Keratinocyte (primary cell): ENCODE data around the gene LINGO1. TPM values are rescaled to one million over a fixed set of nuclear protein-coding genes. Genes with fewer than 3 reads are reported as not detected.

Source experiments
- DNase-seq: peaks from one replicate; pipeline ENCODE4 v3.0.0-alpha.2; 2011; ENCODE audit warnings: low read depth, missing footprints, low spot score
- FAIRE-seq: peaks from 2 replicates; lab custom pipeline; 2011; peaks lifted over from hg19 to GRCh38; lab: Jason Lieb, UNC
- H2AFZ ChIP-seq: 2 replicates; pipeline ENCODE4 v1.6.0; 2012; ENCODE audit warnings: low read length, control low read depth, inconsistent platforms; ENCODE audit not compliant: control insufficient read depth
- H3K27ac ChIP-seq: 2 replicates; pipeline ENCODE4 v1.5.1; 2011; ENCODE audit warnings: low read length; ENCODE audit not compliant: control insufficient read depth, insufficient read depth
- H3K27me3 ChIP-seq: 3 replicates; pipeline ENCODE4 v1.6.0; 2011; ENCODE audit warnings: low read length; ENCODE audit not compliant: control insufficient read depth, insufficient read depth; ENCODE audit errors: extremely low read depth
- H3K36me3 ChIP-seq, 2 experiments: 2 replicates in 1 of 2; 3 replicates in 1 of 2; pipeline ENCODE4 v1.5.1; 2011; ENCODE audit warnings: low read length in 2 of 2, mild to moderate bottlenecking in 1 of 2; ENCODE audit not compliant: control insufficient read depth in 2 of 2, insufficient read depth in 2 of 2; ENCODE audit errors: extremely low read depth in 1 of 2
- H3K4me1 ChIP-seq: 3 replicates; pipeline ENCODE4 v1.5.1; 2011; ENCODE audit warnings: low read length; ENCODE audit not compliant: control insufficient read depth, insufficient read depth; ENCODE audit errors: extremely low read depth
- H3K4me2 ChIP-seq: 3 replicates; pipeline ENCODE4 v1.6.0; 2011; ENCODE audit warnings: low read depth, low read length; ENCODE audit not compliant: control insufficient read depth, insufficient read depth; ENCODE audit errors: extremely low read depth
- H3K4me3 ChIP-seq, 3 experiments: fragments of 200-600 bp in 1 of 3; sonication (generic) in 1 of 3; 2 replicates in 2 of 3; 3 replicates in 1 of 3; pipeline ENCODE4 v1.5.1; 2011 to 2016; ENCODE audit warnings: low read length in 3 of 3, mild to moderate bottlenecking in 3 of 3, control low read depth in 2 of 3, inconsistent platforms in 1 of 3, low read depth in 1 of 3, mixed read lengths in 1 of 3, mixed run types in 1 of 3, moderate library complexity in 1 of 3; ENCODE audit not compliant: control insufficient read depth in 2 of 3, insufficient read depth in 2 of 3; ENCODE audit errors: extremely low read depth in 1 of 3
- H3K79me2 ChIP-seq: 2 replicates; pipeline ENCODE4 v1.6.0; 2012; ENCODE audit warnings: low read length; ENCODE audit not compliant: control insufficient read depth, insufficient read depth
- H3K9ac ChIP-seq: 3 replicates; pipeline ENCODE4 v1.6.0; 2011; ENCODE audit warnings: low read length; ENCODE audit not compliant: control insufficient read depth, insufficient read depth; ENCODE audit errors: extremely low read depth
- H3K9me1 ChIP-seq: 3 replicates; pipeline ENCODE4 v1.6.0; 2011; ENCODE audit warnings: low read length; ENCODE audit not compliant: control insufficient read depth, insufficient read depth; ENCODE audit errors: extremely low read depth
- H3K9me3 ChIP-seq: 2 replicates; pipeline ENCODE4 v1.5.1; 2012; ENCODE audit warnings: low read depth, low read length; ENCODE audit not compliant: control insufficient read depth
- H4K20me1 ChIP-seq: 3 replicates; pipeline ENCODE4 v1.6.0; 2011; ENCODE audit warnings: low read length; ENCODE audit not compliant: control insufficient read depth, insufficient read depth; ENCODE audit errors: extremely low read depth
- CTCF ChIP-seq, 3 experiments: IDR thresholded peaks in 1 of 3; conservative IDR thresholded peaks in 1 of 3; optimal IDR thresholded peaks in 1 of 3; 2 replicates in 2 of 3; 3 replicates in 1 of 3; pipeline versions ENCODE3 to v1.5.1; 2011; ENCODE audit warnings: low read length in 3 of 3, mild to moderate bottlenecking in 3 of 3, moderate library complexity in 2 of 3, control low read depth in 1 of 3, inconsistent platforms in 1 of 3; ENCODE audit not compliant: insufficient read depth in 2 of 3; ENCODE audit errors: extremely low read depth in 1 of 3
- EZH2 ChIP-seq: IDR thresholded peaks from one replicate; pipeline ENCODE4 v1.6.1; 2012; ENCODE audit warnings: inconsistent platforms, mild to moderate bottlenecking, low read length, moderate library complexity
- dilution Hi-C: fragments of 300-500 bp; cut with MboI; formaldehyde crosslinking; loops from one replicate; pipeline ENCODE4 v1.7.0; 2020; ENCODE audit warnings: low sequenced_read_pairs; ENCODE audit not compliant: extremely low pct_ligation_motif_present
- polyA plus RNA-seq, 5 experiments: library from polyadenylated mRNA; depleted of rRNA in 3 of 5; stranded (reverse) in 3 of 5; stranded (forward) in 1 of 5; unstranded in 1 of 5; fragments of >200 nt; gene quantifications; 1 replicate in 1 of 5; 2 replicates in 3 of 5; 3 replicates in 1 of 5; pipeline versions ENCODE4 v1.2.1 to v1.2.3, GENCODE V29; 2011 to 2012; ENCODE audit warnings: missing spikeins in 2 of 5, low read depth in 1 of 5, low replicate concordance in 1 of 5

LINGO1 gene
- polyA plus RNA-seq, 1 donor (not counting 4 experiments of a cell fraction or from before 2014, with no cell fraction given) = not detected

GRCh38 chr15:77603611-77604336 lies 28.9 kb downstream of the LINGO1 start:
- DNase-seq = no peak
- no peak for FAIRE-seq
- Histone ChIP-seq H3K9ac (no peak overlapping the region), H3K9me3 (no peaks in the 10 kb centered on the region), H3K4me3 (no peak overlapping the region), H3K27me3 (peaks cover 9% of the 10 kb centered on the region), H3K4me1 (no peaks in the 10 kb centered on the region), H2AFZ (no peak overlapping the region), H3K4me2 (no peak overlapping the region), H3K36me3 (no peaks in the 10 kb centered on the region), H3K9me1 (no peaks in the 10 kb centered on the region), H3K27ac (no peak overlapping the region), H4K20me1 (no peaks in the 10 kb centered on the region), H3K79me2 (no peaks in the 10 kb centered on the region)
- TF ChIP-seq CTCF (optimal IDR thresholded peaks at IDR 0.05 in 1 of 3, IDR thresholded peaks at IDR 0.05 in 1 of 3, conservative IDR thresholded peaks at IDR 0.05 in 1 of 3; ENCODE audit: extremely low read depth in 1 of 3, insufficient read depth in 2 of 3, low read length in 3 of 3) = no peak
- no peak for TF ChIP-seq EZH2
- dilution Hi-C loops = no loop called here

DNA sequence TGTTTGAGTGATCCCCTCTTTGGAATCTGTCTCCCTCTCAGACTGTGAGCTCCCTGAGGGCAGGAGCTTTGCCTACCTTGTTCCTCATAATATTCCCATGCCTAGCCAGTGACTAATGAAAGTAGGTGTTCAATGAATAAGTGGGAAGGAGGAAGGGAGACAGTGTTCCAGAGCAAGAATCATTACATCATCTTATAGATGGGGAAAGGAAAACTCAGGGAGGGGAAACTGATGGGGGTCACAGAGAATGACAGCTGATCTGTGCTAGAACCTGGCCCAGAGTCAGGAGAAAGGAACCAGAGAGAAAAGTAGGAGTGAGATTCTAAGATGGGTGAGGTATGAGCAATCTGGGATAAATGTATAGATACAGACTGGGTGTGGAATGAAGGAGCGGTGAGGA lies 29.9 kb downstream of the LINGO1 start:
- Histone ChIP-seq H3K36me3 (no peaks in the 10 kb centered on the region), H3K4me2 (no peak overlapping the region), H3K9ac (no peak overlapping the region), H3K9me1 (no peaks in the 10 kb centered on the region), H3K4me3 (no peak overlapping the region), H2AFZ (no peak overlapping the region), H3K27ac (no peak overlapping the region), H3K4me1 (no peaks in the 10 kb centered on the region), H3K27me3 (peaks cover 9% of the 10 kb centered on the region), H3K9me3 (no peaks in the 10 kb centered on the region), H3K79me2 (no peaks in the 10 kb centered on the region), H4K20me1 (no peaks in the 10 kb centered on the region)
- TF ChIP-seq CTCF (optimal IDR thresholded peaks at IDR 0.05 in 1 of 3, IDR thresholded peaks at IDR 0.05 in 1 of 3, conservative IDR thresholded peaks at IDR 0.05 in 1 of 3; ENCODE audit: extremely low read depth in 1 of 3, insufficient read depth in 2 of 3, low read length in 3 of 3) (no peak), EZH2 (no peak)
- dilution Hi-C loops = no loop called here
- no peak for DNase-seq
- FAIRE-seq = no peak
